ENCODE measurements around the gene RPA1.

DNA sequence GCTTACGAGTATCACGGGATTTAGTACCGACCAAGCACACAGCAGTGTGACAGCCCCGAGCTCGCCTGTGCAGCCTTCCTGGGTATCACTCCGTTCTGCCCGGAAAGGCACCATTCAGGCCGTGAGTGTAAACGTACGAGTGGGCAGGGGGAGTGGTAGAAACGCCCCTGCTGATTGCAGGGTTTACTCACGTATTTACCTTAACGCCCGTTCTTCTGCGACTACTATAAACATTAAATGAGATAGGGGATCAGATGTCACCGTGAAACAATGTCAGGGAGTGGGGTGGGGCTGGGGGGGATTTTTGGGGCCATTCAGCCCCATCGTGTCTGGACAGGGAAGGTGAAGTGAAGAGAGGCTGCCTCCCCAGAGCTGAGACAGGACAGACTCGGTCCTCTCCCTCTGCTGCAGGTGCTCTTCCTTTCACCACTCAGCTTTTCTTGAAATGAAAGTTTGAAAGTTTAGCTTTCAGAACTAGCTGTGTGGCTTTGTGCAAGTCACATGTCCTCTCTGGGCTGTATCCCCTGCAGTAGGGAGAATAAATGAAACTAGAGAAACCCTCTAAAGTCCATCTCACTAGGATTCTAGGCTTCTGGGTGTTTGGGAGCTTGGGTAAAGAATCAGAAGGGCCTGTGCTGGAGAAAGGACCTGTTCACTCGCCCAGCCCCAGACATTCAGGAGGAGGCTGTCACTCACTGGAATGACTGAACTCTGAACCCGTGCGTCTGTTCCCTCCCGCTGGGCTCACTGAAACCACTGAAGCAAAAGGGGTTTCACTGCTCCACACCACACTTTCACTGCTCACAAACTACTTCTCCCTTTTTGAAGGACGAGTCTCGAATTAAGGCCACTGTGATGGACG, 66.7 kb downstream of the RPA1 start:
- TF ChIP-seq, protein P1, sequence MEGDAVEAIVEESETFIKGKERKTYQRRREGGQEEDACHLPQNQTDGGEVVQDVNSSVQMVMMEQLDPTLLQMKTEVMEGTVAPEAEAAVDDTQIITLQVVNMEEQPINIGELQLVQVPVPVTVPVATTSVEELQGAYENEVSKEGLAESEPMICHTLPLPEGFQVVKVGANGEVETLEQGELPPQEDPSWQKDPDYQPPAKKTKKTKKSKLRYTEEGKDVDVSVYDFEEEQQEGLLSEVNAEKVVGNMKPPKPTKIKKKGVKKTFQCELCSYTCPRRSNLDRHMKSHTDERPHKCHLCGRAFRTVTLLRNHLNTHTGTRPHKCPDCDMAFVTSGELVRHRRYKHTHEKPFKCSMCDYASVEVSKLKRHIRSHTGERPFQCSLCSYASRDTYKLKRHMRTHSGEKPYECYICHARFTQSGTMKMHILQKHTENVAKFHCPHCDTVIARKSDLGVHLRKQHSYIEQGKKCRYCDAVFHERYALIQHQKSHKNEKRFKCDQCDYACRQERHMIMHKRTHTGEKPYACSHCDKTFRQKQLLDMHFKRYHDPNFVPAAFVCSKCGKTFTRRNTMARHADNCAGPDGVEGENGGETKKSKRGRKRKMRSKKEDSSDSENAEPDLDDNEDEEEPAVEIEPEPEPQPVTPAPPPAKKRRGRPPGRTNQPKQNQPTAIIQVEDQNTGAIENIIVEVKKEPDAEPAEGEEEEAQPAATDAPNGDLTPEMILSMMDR (IDR thresholded peaks at IDR 0.05; ENCODE audit: low read length) = no peak
- TF ChIP-seq EZH2 (optimal IDR thresholded peaks at IDR 0.05; ENCODE audit: low read depth, low read length) (no peak), EZH2phosphoT487 (IDR thresholded peaks at IDR 0.05; ENCODE audit: low read length) (no peak)

Data from MM.1S (cell line).